Measurements from ENCODE around the gene SLC2A13. TPM values are rescaled to one million over a fixed set of nuclear protein-coding genes. Genes with fewer than 3 reads are reported as not detected.
"Not testable (repeated sequence)": the region's sequence is repeated elsewhere in the genome, so short reads cannot be mapped to it uniquely, and the experiment has no call there.

Gene SLC2A13
- total RNA-seq, 1 donor from 2014 or later, result 2.2 TPM

DNA sequence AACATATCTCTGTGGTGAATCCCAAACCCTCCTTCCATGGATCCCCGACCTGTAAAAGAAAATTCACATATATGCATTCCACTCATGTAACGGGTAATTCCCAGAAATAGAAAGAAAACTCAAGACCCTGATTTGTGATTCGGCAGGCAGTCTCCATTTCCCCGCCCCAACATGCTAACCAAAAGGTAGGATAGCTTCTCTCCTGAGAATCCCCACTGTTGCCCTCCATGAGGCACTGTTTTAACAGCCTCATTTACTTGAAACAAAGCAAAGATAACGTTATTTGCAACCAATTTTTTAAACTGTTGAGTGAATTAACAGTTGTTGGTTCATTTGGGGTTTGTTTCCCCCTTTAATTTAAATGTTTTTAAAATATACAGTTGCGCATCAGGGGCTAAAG lies 774 bp upstream of the SLC2A13 start:
- intact Hi-C loops (cut with micrococcal nuclease), result loop anchor here (1.0 to 10.0 kb wide), 9 partner anchors 38 to 1789 kb away; partner anchors contain the start of genes ALG10B, CPNE8 and KIF21A

DNA sequence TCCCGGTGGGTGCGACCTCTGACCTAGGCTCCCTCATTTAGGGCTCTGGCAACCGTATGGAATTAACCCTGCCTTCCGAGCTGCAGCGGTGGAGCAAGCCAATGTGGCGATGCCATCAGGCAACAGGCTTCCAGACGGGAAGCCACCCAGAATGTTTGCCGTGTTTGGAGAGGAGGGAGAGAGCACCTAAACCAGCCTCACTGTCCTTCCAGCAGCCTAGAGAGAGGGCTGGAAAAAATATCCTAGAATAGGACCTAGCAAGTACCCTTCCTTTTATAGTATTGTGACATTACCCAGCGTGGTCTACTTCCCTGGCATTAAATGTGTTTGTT lies 287 bp upstream of the SLC2A13 start:
- intact Hi-C loops (cut with micrococcal nuclease), result loop anchor here (2.0 to 10.0 kb wide), 6 partner anchors 39 to 1789 kb away; partner anchors contain the start of genes ALG10B, CPNE8 and KIF21A

DNA sequence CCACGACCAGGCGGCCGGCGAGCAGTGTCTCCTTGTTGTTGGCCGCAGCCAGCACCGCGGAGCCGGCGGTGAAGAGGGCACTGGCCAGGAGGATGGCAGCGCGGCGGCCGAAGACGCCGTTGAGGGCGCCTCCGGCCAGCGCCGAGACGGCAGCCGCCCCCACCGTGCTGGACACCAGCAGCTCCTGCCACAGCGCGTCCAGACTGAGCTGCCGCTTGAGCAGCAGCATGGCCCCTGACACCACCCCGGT lies 691 bp downstream of the SLC2A13 start:
- intact Hi-C loops (cut with micrococcal nuclease), result loop anchor here (5.0 to 10.0 kb wide), 2 partner anchors 1200 to 1788 kb away; partner anchors contain the start of genes ALG10B and CPNE8

GRCh38 chr12:40104461-40105264 lies 1.2 kb downstream of the SLC2A13 start:
- intact Hi-C loops (cut with micrococcal nuclease), result loop anchor here (5.0 to 10.0 kb wide), 2 partner anchors 1200 to 1787 kb away; partner anchors contain the start of genes ALG10B and CPNE8

DNA sequence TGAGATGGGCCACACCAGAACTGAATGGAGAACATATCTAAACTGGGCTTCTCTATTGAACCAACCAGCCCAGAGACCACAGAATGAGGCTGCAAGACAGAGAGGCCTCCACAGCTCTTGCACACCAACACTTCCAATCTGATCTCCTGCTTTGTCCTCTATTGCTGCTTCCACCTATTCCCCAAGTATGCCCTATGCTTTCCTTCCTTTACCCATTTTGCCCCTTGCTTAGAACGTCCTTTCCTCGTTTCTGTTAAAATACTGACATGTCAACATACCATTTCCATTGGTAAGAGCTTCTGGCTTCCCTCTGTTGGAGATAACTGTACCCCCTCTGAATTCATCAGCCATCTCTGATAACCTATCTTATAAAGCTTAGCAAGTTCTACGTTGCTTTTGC lies 2.8 kb downstream of the SLC2A13 start:
- intact Hi-C loops (cut with micrococcal nuclease), result loop anchor here (10.0 kb wide), 1 partner anchor 1198 kb away; the partner anchor contains the start of gene CPNE8

DNA sequence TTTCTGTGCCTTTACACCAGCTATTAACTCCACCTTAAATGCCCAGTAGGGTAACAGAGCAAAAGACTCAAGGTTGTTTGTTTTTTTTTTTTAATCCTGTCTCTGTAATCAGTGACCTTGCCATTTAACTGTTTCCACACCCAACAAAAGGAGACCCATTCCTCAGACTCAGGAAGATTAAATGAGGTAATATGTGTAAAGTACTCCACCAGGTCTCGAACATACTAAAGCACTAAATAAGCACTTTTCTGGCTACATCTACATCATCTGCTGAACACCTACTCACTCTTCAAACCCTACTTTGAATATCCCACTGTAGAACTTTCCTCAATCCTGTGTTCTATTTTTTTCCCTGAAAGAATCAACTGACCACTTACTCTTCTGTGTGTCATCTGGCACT lies 4.1 kb downstream of the SLC2A13 start:
- intact Hi-C loops (cut with micrococcal nuclease), result loop anchor here (10.0 kb wide), 1 partner anchor 1197 kb away; the partner anchor contains the start of gene CPNE8

DNA sequence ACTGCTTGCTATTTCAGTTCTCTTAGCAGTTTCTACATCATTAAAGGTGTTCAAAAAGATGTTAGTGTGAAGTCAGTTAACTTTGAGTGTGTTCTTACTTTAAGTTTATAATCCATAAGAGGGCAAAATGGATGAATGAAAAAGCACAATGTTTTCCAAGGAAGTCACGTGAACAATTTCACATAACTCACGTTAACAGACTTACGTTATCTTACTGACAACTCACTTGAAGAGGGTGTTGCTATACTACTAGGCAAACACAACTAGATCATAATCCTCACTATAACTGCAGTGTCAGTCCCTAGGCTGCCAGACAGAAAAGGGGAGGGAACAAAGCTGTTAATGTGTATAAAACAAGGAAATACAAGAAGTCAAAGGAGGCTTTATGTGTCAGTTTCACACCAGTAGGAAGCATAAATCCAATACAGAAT lies 6.4 kb downstream of the SLC2A13 start:
- intact Hi-C loops (cut with micrococcal nuclease), result no loop called here

DNA sequence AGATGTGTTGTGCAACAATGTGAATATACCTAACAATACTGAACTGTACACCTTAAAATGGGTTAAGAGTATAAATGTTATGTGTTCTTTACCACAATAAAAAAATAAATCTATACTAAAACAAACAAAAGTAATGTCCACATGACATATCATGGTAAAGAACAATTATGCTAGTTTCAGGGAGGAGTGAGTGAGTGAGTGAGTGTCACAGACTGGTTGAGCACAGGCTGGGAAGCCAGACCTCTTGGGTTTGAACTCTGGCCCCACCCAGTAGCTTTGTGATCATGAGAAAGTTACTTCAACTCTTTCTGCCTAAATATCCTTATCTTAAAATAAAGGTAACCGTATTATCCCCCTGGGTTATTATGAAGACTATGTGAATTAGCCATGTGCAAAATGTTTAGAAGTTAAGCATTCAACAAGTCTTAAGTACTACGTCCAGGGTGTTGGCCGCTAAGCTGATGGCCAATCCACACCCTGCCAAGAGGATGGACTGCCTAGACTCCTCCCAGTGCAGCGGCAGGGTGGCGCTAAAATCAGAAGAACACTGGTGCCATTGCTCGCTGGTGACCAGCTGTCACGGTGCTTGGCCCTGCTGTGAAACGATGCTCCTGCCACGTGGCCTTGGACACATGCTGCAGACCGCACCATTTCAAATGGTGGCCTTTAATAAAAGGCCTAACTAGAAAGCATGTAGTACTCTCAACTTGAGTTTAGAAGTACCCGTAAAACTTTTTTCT lies 7.3 kb downstream of the SLC2A13 start:
- intact Hi-C loops (cut with micrococcal nuclease), result no loop called here

GRCh38 chr12:40093512-40093911 lies 12.4 kb downstream of the SLC2A13 start:
- intact Hi-C loops (cut with micrococcal nuclease), result no loop called here

GRCh38 chr12:40086471-40086870 lies 19.4 kb downstream of the SLC2A13 start:
- intact Hi-C loops (cut with micrococcal nuclease), result no loop called here

DNA sequence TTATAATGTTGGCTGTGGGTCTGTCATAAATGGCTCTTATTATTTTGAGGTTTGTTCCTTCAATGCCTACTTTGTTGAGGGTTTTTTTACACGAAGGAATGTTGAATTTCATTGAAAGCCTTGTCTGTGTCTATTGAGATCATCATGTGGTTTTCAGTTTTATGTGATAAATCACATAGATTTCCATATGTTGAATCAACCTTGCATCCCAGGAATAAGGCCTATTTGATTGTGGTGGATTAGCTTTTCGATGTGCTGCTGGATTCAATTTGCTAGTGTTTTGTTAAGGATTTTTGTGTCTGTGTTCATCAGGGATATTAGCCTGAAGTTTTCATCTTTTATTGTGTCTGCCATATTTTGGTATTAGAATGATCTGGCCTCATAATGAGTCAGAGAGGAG lies 27.6 kb downstream of the SLC2A13 start:
- intact Hi-C loops (cut with micrococcal nuclease), result no loop called here

GRCh38 chr12:40075458-40075857 lies 30.4 kb downstream of the SLC2A13 start:
- intact Hi-C loops (cut with micrococcal nuclease), result no loop called here

DNA sequence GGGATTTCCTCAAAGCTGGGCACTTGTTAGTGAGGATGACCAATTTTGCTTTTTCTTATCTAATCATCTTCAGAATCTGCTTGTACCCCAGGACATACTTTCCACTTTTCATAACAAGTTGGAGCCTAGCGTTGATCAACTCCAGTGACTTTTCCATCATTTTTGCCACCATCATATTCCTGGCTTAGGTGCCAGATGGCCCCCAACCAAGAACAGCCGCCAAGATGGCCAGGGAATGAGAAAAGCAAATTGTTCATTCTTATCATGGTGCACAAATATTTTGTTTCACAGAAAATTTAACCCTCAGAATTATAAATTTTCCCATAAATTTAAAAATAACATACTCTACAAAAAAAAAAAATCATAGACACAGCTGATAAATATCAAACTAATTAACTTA lies 37.5 kb downstream of the SLC2A13 start:
- intact Hi-C loops (cut with micrococcal nuclease), result no loop called here

DNA sequence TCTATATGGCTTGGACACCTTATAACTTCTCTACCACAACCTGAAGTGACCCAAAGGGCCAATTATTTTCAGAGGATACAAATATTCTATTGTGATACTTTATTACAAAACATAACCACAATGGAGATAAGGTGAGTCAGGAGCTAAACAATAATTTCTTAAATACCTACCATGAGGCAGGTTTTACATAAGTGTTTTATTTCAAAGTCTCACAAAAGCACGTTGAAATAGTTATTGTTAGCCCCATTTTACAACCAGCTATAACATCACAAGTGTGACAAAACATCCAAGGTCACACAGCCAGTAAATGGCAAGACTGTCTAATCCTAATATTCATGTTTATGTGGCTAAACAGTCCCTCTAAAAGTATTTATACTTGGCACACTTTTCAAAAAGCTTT lies 40.2 kb downstream of the SLC2A13 start:
- intact Hi-C loops (cut with micrococcal nuclease), result no loop called here

- intact Hi-C loops (cut with micrococcal nuclease), result no loop called here
Measured at GRCh38 chr12:40063414-40063813, 42.5 kb downstream of the SLC2A13 start.

DNA sequence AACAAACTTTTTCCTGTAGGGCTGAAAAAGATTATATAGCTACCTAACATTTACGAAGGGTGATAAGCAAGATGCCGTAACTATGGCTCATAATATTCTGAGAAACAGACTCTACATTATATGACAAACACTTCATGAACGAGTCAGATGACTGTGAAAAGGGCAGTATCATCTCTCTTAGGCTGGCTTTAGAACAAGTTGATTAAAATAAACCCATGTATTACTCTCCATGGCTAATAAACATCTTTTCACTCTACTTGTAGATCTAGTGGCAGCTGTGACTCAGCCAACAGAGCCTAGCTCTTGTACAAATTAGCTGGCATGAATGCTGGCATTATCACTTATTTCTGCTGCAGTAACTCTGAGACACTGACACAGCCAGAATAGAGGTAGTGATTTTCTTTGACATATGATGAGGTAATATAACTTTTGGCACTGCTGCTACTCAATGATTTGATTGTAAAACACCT lies 47.1 kb downstream of the SLC2A13 start:
- intact Hi-C loops (cut with micrococcal nuclease), result no loop called here

GRCh38 chr12:40056373-40056772 lies 49.5 kb downstream of the SLC2A13 start:
- intact Hi-C loops (cut with micrococcal nuclease), result no loop called here

GRCh38 chr12:40055776-40056175 lies 50.1 kb downstream of the SLC2A13 start:
- intact Hi-C loops (cut with micrococcal nuclease), result no loop called here

DNA sequence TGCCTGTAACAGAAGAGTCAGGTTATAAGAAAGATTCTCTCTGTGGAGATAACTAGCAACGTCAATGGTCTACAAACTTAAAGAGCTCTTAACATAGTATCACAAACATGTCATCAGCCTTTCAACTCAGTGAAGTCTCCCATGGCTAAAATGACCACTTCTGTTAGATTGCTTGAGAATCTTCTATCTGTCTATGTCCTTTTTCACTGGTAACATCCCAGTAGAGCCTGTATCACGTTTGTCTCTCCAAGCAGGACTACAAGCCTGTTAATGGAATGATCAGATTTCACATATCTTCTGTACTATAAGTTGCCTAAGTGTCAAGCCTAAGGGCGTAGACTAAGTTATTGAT lies 50.7 kb downstream of the SLC2A13 start:
- intact Hi-C loops (cut with micrococcal nuclease), result no loop called here

DNA sequence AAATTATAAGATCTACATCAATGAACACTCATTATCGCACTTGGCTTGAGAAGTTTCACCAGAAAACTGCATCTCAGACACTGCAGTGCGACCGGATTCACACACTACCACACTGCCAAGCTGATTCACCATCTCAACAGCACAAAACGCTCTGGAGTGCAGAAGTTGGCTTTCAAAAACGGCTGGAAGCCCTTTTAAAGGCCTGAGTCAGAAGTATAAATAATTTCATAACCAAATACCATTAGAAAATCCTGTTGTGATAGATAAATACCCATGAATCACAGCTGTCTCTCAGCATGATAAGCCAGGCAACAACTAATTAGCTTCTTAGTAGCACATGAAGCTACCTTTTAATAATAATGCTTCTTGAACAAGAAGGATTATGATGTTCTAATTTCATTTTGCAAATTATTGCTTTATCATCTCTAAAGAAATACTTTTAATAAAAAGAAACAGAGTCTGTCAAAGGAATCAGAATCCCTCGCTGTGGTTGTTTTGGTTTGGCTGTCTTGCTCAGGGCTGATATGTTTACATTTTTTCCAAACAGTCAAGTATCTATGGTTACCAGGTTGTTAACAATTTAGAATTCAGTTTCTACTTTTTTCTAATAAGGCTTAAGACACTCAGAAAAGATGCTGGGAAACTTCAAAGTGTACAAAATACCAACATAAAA lies 51.2 kb downstream of the SLC2A13 start:
- intact Hi-C loops (cut with micrococcal nuclease), result no loop called here

GRCh38 chr12:40049268-40049667 lies 56.6 kb downstream of the SLC2A13 start:
- intact Hi-C loops (cut with micrococcal nuclease), result no loop called here

DNA sequence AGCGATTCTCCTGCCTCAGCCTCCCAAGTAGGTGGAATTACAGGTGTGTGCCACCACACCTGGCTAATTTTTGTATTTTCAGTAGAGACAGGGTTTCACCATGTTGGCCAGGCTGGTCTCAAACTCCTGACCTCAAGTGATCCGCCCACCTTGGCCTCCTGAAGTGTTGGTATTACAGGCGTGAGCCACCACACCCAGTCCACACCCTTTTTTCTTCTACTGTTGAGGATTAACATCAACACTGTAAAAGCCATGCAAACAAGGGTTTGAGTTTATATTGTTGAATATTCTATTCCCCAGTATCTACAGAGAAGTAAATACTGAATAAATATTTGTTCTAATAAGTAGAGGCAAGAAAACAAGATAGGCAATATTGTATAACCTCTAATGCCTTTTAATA lies 58.9 kb downstream of the SLC2A13 start:
- intact Hi-C loops (cut with micrococcal nuclease), result not testable (repeated sequence)

All from T-helper 1 cell treated with Interleukin-12 subunit alpha and Interleukin-12 subunit beta and Interleukin-4 antibody, amounts not matched to agents 30 ng/mL and 1 ng/mL, for 36 hours (primary cell).